Ishikawa (cell line): ENCODE measurements around the gene ANKAR.

Experiments
- CEBPB ChIP-seq: IDR thresholded peaks from 2 replicates; pipeline ENCODE4 v1.6.1; 2012
- CREB1 ChIP-seq: IDR thresholded peaks from 2 replicates; pipeline ENCODE4 v1.6.1; 2012; ENCODE audit warnings: low read depth
- EGR1 ChIP-seq: IDR thresholded peaks from 2 replicates; pipeline ENCODE4 v1.6.1; 2012
- EP300 ChIP-seq: IDR thresholded peaks from 2 replicates; pipeline ENCODE4 v1.6.1; 2012; ENCODE audit warnings: borderline replicate concordance
- FOXM1 ChIP-seq: IDR thresholded peaks from 2 replicates; pipeline ENCODE4 v1.6.1; 2012; ENCODE audit warnings: low read depth, borderline replicate concordance
- NFIC ChIP-seq: IDR thresholded peaks from 2 replicates; pipeline ENCODE4 v1.6.1; 2012
- RAD21 ChIP-seq: IDR thresholded peaks from 2 replicates; pipeline ENCODE4 v1.6.1; 2012; ENCODE audit warnings: low read depth
- TAF1 ChIP-seq: IDR thresholded peaks from 2 replicates; pipeline ENCODE4 v1.6.1; 2012; ENCODE audit warnings: low read depth, mild to moderate bottlenecking
- TCF12 ChIP-seq: IDR thresholded peaks from 2 replicates; pipeline ENCODE4 v1.6.1; 2012; ENCODE audit warnings: low read depth
- TEAD4 ChIP-seq: IDR thresholded peaks from 2 replicates; pipeline ENCODE4 v1.6.1; 2012
- USF1 ChIP-seq: IDR thresholded peaks from 2 replicates; pipeline ENCODE4 v1.6.1; 2012
- YY1 ChIP-seq: IDR thresholded peaks from 2 replicates; pipeline ENCODE4 v1.6.1; 2012; ENCODE audit warnings: low read depth
- ZBTB7A ChIP-seq: IDR thresholded peaks from 2 replicates; pipeline ENCODE4 v1.6.1; 2012; ENCODE audit warnings: low read depth
- TF ChIP-seq, protein P1 (sequence below): IDR thresholded peaks from 2 replicates; pipeline ENCODE4 v1.6.1; 2012
- TF ChIP-seq, protein P2 (sequence below): IDR thresholded peaks from 2 replicates; pipeline ENCODE4 v1.6.1; 2012; ENCODE audit warnings: low read depth, mild to moderate bottlenecking

ANKAR gene

GRCh38 chr2:189654641-189655040, 19.8 kb upstream of the ANKAR start:
- TF ChIP-seq NFIC (no peak), EGR1 (no peak), TEAD4 (no peak), FOXM1 (no peak), RAD21 (no peak), YY1 (no peak), ZBTB7A (no peak), CEBPB (no peak), EP300 (no peak), CREB1 (no peak)
- TF ChIP-seq, protein P1, sequence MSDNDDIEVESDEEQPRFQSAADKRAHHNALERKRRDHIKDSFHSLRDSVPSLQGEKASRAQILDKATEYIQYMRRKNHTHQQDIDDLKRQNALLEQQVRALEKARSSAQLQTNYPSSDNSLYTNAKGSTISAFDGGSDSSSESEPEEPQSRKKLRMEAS = no peak

DNA sequence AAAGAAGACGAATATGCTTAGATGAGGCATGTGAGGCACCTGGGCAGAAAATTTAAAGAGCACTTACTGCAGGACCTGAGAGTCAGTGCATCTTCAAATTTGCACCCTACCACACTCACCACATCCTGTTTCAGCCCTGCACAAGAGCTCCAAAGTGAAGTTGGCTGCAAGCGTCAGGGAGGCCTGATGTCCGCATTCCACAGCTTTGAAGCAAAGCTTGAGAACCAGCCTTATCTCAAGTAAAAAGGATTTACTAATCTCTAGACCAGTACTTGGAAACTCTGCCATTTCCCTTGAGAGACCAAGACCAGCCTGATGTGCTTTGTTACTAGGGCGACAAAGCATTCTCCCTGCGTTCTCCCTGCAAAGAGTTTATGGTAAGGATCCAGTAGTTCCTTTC, 16.6 kb upstream of the ANKAR start:
- TF ChIP-seq ZBTB7A (no peak), USF1 (no peak), TEAD4 (no peak), FOXM1 (no peak), TCF12 (no peak), RAD21 (no peak), TAF1 (no peak), EP300 (no peak), EGR1 (no peak), NFIC (no peak), CREB1 (no peak), YY1 (no peak), CEBPB (no peak)
- TF ChIP-seq, protein P2, sequence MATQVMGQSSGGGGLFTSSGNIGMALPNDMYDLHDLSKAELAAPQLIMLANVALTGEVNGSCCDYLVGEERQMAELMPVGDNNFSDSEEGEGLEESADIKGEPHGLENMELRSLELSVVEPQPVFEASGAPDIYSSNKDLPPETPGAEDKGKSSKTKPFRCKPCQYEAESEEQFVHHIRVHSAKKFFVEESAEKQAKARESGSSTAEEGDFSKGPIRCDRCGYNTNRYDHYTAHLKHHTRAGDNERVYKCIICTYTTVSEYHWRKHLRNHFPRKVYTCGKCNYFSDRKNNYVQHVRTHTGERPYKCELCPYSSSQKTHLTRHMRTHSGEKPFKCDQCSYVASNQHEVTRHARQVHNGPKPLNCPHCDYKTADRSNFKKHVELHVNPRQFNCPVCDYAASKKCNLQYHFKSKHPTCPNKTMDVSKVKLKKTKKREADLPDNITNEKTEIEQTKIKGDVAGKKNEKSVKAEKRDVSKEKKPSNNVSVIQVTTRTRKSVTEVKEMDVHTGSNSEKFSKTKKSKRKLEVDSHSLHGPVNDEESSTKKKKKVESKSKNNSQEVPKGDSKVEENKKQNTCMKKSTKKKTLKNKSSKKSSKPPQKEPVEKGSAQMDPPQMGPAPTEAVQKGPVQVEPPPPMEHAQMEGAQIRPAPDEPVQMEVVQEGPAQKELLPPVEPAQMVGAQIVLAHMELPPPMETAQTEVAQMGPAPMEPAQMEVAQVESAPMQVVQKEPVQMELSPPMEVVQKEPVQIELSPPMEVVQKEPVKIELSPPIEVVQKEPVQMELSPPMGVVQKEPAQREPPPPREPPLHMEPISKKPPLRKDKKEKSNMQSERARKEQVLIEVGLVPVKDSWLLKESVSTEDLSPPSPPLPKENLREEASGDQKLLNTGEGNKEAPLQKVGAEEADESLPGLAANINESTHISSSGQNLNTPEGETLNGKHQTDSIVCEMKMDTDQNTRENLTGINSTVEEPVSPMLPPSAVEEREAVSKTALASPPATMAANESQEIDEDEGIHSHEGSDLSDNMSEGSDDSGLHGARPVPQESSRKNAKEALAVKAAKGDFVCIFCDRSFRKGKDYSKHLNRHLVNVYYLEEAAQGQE = no peak
- TF ChIP-seq, protein P1 = no peak

- no peak for TF ChIP-seq EGR1
- no peak for TF ChIP-seq ZBTB7A
- TF ChIP-seq, protein P1 = no peak
- no peak for TF ChIP-seq TEAD4
- TF ChIP-seq YY1 = no peak
- TF ChIP-seq FOXM1 = no peak
- TF ChIP-seq USF1 = no peak
- no peak for TF ChIP-seq TCF12
- no peak for TF ChIP-seq NFIC
- no peak for TF ChIP-seq TAF1
- no peak for TF ChIP-seq RAD21
- TF ChIP-seq CEBPB = no peak
- TF ChIP-seq CREB1 = no peak
- no peak for TF ChIP-seq EP300
- TF ChIP-seq, protein P2 = no peak
Observed at GRCh38 chr2:189658306-189659212, 15.9 kb upstream of the ANKAR start.

DNA sequence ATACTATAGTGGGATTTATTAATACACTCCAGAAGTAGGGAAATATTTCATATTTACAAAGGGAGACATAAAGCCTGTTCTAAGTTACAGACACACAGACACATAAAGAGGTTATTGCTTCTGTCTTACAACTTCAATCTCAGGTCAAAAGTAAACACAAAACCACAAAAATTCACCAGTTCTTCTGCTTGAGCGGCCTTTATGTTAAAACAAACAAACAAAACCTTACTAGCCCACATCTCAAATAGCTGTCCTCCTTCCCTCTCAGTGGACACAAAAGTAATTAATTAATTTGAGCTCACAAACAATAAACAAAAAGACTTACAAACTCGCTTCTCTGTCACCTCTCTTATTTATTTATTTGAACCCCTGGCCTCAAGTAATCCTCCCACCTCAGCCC, 14.7 kb upstream of the ANKAR start:
- TF ChIP-seq TEAD4 (no peak), TCF12 (no peak), CEBPB (no peak), TAF1 (no peak), FOXM1 (no peak), EGR1 (no peak), YY1 (no peak)

- TF ChIP-seq, protein P2 = no peak
- no peak for TF ChIP-seq CEBPB
Observed at GRCh38 chr2:189660803-189661147, 13.7 kb upstream of the ANKAR start.
